T47D (cell line): ENCODE data around the gene LRRC36.
A peak's percentile ranks its signal among the peaks of the same experiment; 100 is the strongest.

Experiments
- DNase-seq, 2 experiments: peaks; one replicate each; pipeline versions ENCODE4 v3.0.0 to v3.0.0-alpha.2; 2011 to 2012; ENCODE audit warnings: low read depth in 1 of 2, low spot score in 1 of 2
- JUND ChIP-seq: IDR thresholded peaks from 2 replicates; pipeline ENCODE4 v1.6.1; 2012; ENCODE audit warnings: low read depth
- in situ Hi-C: cut with HindIII; loops from 2 replicates; pipeline ENCODE4 v1.10.0; 2016; ENCODE audit warnings: low sequenced_read_pairs, low pct_unique_long_range_greater_than_20kb

The LRRC36 gene

DNA sequence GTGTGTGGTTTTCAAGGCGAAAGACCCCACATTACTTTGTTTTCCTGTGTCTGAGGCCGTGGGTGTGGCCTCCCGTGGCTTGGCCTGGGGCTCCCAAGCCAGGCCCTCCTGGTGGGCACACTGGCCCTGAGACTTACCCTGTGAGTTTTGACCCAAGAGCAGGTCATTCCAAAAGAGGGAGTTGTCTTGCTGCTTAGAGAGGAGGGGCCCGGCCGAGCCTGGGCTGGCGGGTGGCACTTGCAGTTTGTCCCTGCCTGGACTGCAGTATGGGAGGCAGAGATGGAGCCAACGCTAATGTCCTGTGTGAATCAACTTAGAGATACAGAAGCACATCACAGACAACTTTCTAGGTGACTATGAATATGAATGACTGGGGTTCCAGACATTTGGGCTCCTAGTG is 24.5 kb upstream of the LRRC36 start:
- TF ChIP-seq JUND = no peak
- in situ Hi-C loops = no loop called here
- DNase-seq = no peak

- no peak for TF ChIP-seq JUND
- no peak for DNase-seq
- in situ Hi-C loops = no loop called here
These were observed 23.6 kb upstream of the LRRC36 start for GRCh38 chr16:67302970-67303369.

DNA sequence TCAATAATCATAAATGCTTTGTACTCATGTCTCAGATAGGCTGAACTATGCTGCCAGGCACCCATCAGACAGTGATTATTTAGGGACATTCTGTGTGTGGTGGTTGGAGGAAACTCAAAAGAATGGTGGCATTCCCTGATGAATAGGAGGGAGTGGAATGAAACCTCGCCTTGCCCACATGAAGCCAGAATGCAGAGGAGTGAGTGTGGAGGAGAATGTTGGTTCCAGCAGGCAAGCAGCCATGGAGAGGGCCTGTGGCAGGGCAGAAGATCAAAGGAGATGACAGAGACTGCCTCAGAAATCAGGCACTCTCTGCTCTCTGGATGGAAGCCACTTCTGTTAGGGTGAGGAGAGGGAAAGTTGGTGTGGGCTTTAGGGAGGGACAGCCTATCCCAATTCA is 22.6 kb upstream of the LRRC36 start:
- DNase-seq = no peak
- in situ Hi-C loops = no loop called here

DNA sequence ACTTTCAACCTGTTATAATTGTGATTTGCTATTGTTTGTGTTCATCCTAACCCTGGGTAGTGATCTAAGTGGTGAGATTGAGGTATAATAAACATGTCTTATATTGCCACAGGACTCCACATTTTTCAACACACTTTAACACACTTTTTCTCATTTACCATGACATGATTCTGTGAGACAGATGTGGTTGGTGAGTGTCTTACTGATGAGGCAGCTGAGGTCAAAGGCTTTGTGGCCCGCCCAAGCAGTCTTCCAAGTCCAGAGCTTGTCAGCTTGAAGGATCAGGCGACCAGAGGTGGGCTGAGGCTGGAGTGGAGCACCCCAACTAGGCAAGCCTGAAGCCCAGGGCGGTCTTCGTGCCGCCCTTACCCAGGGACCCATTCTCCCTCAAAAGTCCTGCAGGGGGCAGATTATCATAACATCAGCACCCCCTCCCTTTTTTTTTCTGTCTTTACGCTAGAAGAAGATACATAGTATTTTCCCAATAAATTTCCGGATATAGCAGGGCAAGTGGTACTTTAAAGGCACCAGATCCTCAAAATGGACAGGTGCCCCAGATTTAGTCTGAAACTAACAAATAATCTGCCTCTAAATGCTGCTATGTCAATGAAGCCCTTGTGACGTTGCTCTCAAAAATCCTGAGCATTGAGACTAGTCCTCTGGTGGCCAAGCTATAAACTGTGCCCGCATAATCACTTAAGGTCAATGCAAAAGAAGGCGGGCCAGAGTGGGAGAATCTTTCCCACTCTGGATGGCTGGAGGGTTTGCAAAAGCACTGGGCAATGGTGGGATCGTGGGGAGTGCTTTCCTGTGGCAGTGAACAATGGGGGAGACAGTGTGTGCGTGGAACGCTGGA is 21.2 kb upstream of the LRRC36 start:
- no peak for DNase-seq
- TF ChIP-seq JUND = no peak

More for the DNA sequence above, 22.6 kb upstream of the LRRC36 start:
- no peak for TF ChIP-seq JUND

GRCh38 chr16:67310561-67310960 is 16.1 kb upstream of the LRRC36 start:
- DNase-seq = no peak
- no peak for TF ChIP-seq JUND
- in situ Hi-C loops = no loop called here

More for the DNA sequence above, 21.2 kb upstream of the LRRC36 start:
- in situ Hi-C loops = no loop called here

GRCh38 chr16:67311607-67312488 is 14.8 kb upstream of the LRRC36 start:
- no peak for TF ChIP-seq JUND
- in situ Hi-C loops = no loop called here
- peak in 1 of 2 experiments; percentile 35 for DNase-seq

DNA sequence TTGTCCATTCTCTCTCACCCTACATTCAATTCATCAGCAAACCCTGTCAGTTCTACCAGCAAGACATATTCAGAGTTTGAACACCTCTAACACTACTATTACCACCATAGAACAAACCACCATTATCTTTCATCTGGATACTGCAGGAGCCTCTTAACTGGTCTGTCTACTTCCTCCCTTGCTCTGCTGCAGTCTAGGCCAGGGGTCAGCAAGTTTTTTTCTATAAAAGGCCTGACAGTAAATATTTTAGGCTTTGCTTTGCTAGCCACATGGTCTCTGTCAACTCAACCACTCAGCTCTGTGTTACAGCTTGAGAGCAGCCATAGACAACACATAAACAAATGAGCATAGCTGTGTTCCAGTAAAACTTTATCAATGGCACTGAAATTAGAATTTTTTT is 13.9 kb upstream of the LRRC36 start:
- TF ChIP-seq JUND = no peak
- peak in 1 of 2 experiments; percentile 84 for DNase-seq
- in situ Hi-C loops = no loop called here

- in situ Hi-C loops = no loop called here
- peak in 1 of 2 experiments; percentile 65 for DNase-seq
- TF ChIP-seq JUND = no peak
These were observed 8.8 kb upstream of the LRRC36 start for GRCh38 chr16:67317853-67318252.

GRCh38 chr16:67326115-67326471 is 522 bp upstream of the LRRC36 start:
- in situ Hi-C loops = no loop called here
- no peak for DNase-seq
- TF ChIP-seq JUND = no peak

GRCh38 chr16:67327743-67328142 is 1.1 kb downstream of the LRRC36 start:
- in situ Hi-C loops = no loop called here
- DNase-seq = no peak
- TF ChIP-seq JUND = no peak

DNA sequence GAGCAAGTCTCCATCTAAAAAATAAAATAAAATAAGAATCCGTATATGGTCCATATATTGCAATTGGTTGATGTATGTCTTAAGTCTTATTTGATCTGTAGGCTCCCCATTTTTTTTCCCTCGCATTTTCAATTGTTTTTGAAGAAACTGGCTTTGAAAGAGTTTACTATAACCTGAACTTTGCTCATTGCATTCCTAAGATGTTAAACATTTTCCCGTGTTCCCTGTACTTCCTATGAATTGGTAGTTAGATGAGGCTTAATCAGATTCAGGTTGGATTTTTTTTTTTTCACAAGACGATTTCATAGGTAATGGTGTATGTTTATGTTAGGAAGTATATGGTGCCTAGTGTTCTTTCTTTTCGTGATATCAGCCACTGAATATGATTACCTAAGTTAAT is 3.3 kb downstream of the LRRC36 start:
- TF ChIP-seq JUND = no peak
- no peak for DNase-seq
- in situ Hi-C loops = no loop called here

GRCh38 chr16:67333315-67333714 is 6.7 kb downstream of the LRRC36 start:
- no peak for DNase-seq
- no peak for TF ChIP-seq JUND
- in situ Hi-C loops = no loop called here

DNA sequence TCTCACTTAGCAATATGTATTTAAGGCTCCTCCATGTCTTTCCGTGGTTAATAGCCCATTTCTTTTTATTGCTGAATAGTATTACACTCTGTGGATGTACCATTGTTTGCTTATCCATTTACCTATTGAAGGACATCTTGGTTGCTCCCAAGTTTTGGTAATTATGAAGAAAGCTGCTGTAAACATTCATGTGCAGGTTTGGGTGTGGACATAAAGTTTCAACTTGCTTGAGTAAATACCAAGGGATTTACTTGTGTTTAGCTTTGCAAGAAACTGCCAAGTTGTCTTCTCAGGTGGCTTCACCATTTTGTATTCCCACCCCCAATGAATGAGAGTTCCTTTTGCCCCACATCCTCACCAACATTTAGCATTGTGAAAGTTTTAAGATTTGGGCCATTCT is 9.5 kb downstream of the LRRC36 start:
- no peak for TF ChIP-seq JUND
- DNase-seq = peak in 1 of 2 experiments; percentile 86
- in situ Hi-C loops = no loop called here

GRCh38 chr16:67336648-67337047 is 10.0 kb downstream of the LRRC36 start:
- DNase-seq = no peak
- in situ Hi-C loops = no loop called here
- TF ChIP-seq JUND = no peak
